Activated CD4-positive, alpha-beta T cell treated with anti-CD3 and anti-CD28 coated beads for 36 hours (primary cell): ENCODE measurements around the gene PTPMT1. TPM values are rescaled to one million over a fixed set of nuclear protein-coding genes. Genes with fewer than 3 reads are reported as not detected.
"Not testable (repeated sequence)": the region's sequence is repeated elsewhere in the genome, so short reads cannot be mapped to it uniquely, and the experiment has no call there.

Source experiments
- ATAC-seq: fragments of 200-7000 bp; cut with Tn5 transposase; one replicate; pipeline ENCODE4 v1.10.0; 2021; ENCODE audit warnings: mild to moderate bottlenecking, moderate library complexity
- CTCF ChIA-PET: fragments of 350-600 bp; sonication (Branson Sonifier 250); formaldehyde crosslinking; loops from one replicate; lab custom pipeline; 2021; ENCODE audit warnings: antibody characterized with exemption; lab: Charles Lee
- POLR2A ChIA-PET: fragments of 350-600 bp; sonication (Branson Sonifier 250); formaldehyde crosslinking; loops from one replicate; lab custom pipeline; 2021; ENCODE audit warnings: antibody characterized with exemption, inconsistent platforms; lab: Charles Lee
- DNase-seq: peaks from one replicate; pipeline ENCODE4 v3.0.0-alpha.2; 2020
- H3K27ac Mint-ChIP-seq: one replicate; pipeline ENCODE4 v1.8.0; 2021; ENCODE audit warnings: mixed read lengths
- H3K27me3 Mint-ChIP-seq: one replicate; pipeline ENCODE4 v1.8.0; 2021; ENCODE audit warnings: mixed read lengths
- H3K36me3 Mint-ChIP-seq: one replicate; pipeline ENCODE4 v1.8.0; 2021; ENCODE audit warnings: low read depth, mixed read lengths
- H3K4me1 Mint-ChIP-seq: one replicate; pipeline ENCODE4 v1.8.0; 2021; ENCODE audit warnings: mixed read lengths
- H3K4me3 Mint-ChIP-seq: one replicate; pipeline ENCODE4 v1.8.0; 2021; ENCODE audit warnings: mild to moderate bottlenecking, moderate library complexity, mixed read lengths
- H3K9me3 Mint-ChIP-seq: one replicate; pipeline ENCODE4 v1.8.0; 2021; ENCODE audit warnings: low read depth, mixed read lengths
- intact Hi-C, 2 experiments: fragments of 100-400 bp; cut with DNase I in 1 of 2; cut with micrococcal nuclease in 1 of 2; formaldehyde crosslinking; loops; one replicate each; pipeline versions ENCODE4 v1.14.2 to v1.15.1; 2022 to 2024; cut with DNase I, micrococcal nuclease
- total RNA-seq, 2 experiments: library from RNA; stranded (reverse); gene quantifications; one replicate each; pipeline ENCODE4 v1.2.3, GENCODE V29; 2021

The PTPMT1 gene
- total RNA-seq, 2 experiments from 2014 or later, result 35.6 to 41.5 TPM

GRCh38 chr11:47564366-47564765 lies 1.0 kb upstream of the PTPMT1 start:
- ChIA-PET CTCF (interaction anchor here (0.6 to 3.0 kb wide), 9 partner anchors 8 to 361 kb away, joined by 3 to 47 read pairs (median 3); partner anchors contain the start of gene CELF1), POLR2A (interaction anchor here (0.6 to 1.2 kb wide), 3 partner anchors 10 to 54 kb away, joined by 3 to 7 read pairs (median 6); no protein-coding TSS in a partner anchor)
- peak overlapping the region; percentile 25 for H3K27ac Mint-ChIP-seq
- ATAC-seq, H3K9me3 Mint-ChIP-seq, intact Hi-C loops, DNase-seq, H3K36me3 Mint-ChIP-seq, H3K27me3 Mint-ChIP-seq: not testable (repeated sequence)
- H3K4me3 Mint-ChIP-seq, result peak overlapping the region; percentile 82
- peaks cover 28% of the 10 kb centered on the region for H3K4me1 Mint-ChIP-seq

DNA sequence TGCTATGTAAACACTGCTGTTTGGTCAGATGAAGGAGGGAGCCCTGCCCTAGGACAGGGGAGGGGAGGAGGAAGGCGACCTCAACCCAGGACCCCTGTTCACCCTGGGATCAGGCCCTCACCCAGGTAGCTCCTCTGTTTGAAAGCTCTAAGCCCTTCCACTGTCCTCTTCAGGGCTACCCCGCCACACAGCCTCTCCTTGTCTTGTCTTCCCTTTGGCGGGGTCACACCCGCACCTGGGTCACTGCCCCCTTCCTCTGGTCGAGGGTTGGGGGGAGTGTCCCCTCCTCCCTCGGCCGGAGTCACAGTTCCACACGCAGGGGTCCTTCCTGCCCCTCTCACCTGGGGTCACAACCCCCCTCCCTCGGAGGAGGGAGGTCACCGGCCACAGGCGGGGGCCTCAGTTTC lies 463 bp upstream of the PTPMT1 start:
- Mint-ChIP-seq H3K4me3 (peak overlapping the region; percentile 82), H3K27me3 (no peaks in the 10 kb centered on the region), H3K9me3 (no peaks in the 10 kb centered on the region), H3K4me1 (peaks cover 28% of the 10 kb centered on the region), H3K36me3 (peaks cover 8% of the 10 kb centered on the region), H3K27ac (peak overlapping the region; percentile 82)
- ChIA-PET POLR2A (interaction anchor here (0.6 to 2.0 kb wide), 5 partner anchors 10 to 55 kb away, joined by 3 to 14 read pairs (median 7); partner anchors contain the start of genes KBTBD4 and NDUFS3), CTCF (interaction anchor here (0.6 to 3.0 kb wide), 9 partner anchors 11 to 361 kb away, joined by 3 to 47 read pairs (median 3); partner anchors contain the start of gene CELF1)
- DNase-seq (no peak), ATAC-seq (no peak)
- intact Hi-C loops, result loop anchor here in 1 of 2 experiments (1.0 kb wide), 3 partner anchors 12 to 77 kb away; partner anchors contain the start of genes CELF1, KBTBD4 and MTCH2

DNA sequence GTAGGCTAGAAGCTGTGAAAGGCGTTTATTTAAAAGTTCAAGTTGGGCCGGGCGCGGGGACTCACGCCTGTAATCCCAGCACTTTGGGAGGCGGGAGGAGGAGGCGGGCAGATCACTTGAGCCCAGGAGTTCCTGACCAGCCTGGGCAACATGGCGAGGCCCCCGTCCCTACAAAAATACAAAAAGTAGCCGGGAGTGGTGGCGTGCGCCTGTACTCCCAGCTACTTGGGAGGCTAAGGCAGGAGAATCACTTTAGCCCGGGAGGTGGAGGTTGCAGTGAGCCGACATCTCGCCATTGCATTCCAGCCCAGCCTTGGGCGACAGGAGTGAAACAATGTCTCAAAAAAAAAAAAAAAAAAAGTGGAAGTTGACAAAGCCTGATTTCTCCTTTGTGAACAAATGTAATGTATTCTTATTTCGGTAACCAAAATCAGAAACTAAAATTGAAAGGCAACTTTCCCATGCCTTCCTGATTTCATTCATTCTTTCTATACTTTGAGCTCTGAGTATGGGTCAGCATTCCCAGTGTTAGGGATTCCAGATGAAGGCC lies 825 bp downstream of the PTPMT1 start:
- Mint-ChIP-seq H3K27ac (peak overlapping the region; percentile 75), H3K4me3 (peak overlapping the region; percentile 82), H3K36me3 (peaks cover 11% of the 10 kb centered on the region), H3K4me1 (peaks cover 28% of the 10 kb centered on the region), H3K27me3 (no peaks in the 10 kb centered on the region), H3K9me3 (no peaks in the 10 kb centered on the region)
- no peak for DNase-seq
- POLR2A ChIA-PET, result interaction anchor here (0.7 to 2.0 kb wide), 3 partner anchors 12 to 282 kb away, joined by 6 to 14 read pairs (median 7); partner anchors contain the start of genes KBTBD4, NDUFS3 and NUP160
- intact Hi-C loops, result no loop called here
- CTCF ChIA-PET, result interaction anchor here (0.8 to 3.0 kb wide), 4 partner anchors 11 to 357 kb away, joined by 3 to 47 read pairs (median 4); partner anchors contain the start of gene CELF1
- no peak for ATAC-seq

DNA sequence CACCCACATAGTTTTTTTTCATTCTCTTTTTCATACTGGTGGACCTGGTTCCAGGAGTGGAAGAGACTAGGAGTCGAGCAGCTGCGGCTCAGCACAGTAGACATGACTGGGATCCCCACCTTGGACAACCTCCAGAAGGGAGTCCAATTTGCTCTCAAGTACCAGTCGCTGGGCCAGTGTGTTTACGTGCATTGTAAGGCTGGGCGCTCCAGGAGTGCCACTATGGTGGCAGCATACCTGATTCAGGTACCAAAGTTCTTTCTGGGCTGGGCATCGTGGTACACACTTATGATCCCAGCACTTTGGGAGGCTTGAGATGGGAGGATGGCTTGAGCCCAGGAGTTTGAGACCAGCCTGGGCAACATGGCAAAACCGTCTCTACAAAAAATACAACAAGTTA lies 4.2 kb downstream of the PTPMT1 start:
- H3K27ac Mint-ChIP-seq, result no peak overlapping the region
- DNase-seq, result no peak
- ChIA-PET POLR2A (no interaction called here), CTCF (interaction anchor here (0.5 to 1.8 kb wide), 4 partner anchors 10 to 60 kb away, joined by 3 to 6 read pairs (median 4); no protein-coding TSS in a partner anchor)
- intact Hi-C loops, result no loop called here
- H3K4me1 Mint-ChIP-seq, result peaks cover 18% of the 10 kb centered on the region
- ATAC-seq, result no peak
- peaks cover 34% of the 10 kb centered on the region for H3K36me3 Mint-ChIP-seq
- no peak overlapping the region for H3K4me3 Mint-ChIP-seq
- H3K9me3 Mint-ChIP-seq, result no peaks in the 10 kb centered on the region
- H3K27me3 Mint-ChIP-seq, result no peaks in the 10 kb centered on the region

DNA sequence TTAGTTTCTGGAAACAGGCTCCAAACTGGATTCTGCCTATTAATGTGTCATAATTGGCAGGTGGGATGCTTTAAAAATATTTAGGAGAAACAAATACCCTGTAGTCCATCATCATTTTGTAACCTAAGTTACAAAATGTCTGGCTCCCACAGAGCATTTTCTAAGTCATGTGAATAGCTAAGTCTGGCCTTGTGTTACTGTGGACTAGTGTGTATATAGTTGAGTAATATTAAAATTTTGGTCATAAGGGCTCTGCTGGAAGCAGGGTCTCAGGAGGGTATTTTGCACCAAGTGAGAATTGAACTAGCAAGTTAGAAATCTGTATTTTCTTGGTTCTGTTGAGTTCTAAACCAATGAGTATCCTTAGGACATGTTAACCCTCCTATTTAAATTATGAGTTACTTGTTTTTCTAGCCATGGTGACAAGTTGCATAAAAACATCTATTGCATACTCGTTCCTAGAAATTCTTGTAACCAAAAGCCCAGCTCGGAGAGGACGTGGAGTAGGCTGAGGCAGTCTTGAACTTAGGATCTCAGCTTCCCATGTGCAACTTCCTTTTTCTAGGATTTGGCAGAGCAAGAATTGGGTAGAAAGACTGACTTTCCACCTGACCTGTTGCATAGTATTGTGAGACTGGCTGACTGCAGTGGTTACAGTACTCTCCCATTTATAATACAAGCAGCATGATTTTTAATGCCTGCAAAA lies 5.4 kb downstream of the PTPMT1 start:
- DNase-seq (no peak), ATAC-seq (no peak)
- Mint-ChIP-seq H3K4me1 (peaks cover 15% of the 10 kb centered on the region), H3K27me3 (no peaks in the 10 kb centered on the region), H3K4me3 (no peak overlapping the region), H3K36me3 (peaks cover 39% of the 10 kb centered on the region), H3K27ac (no peak overlapping the region), H3K9me3 (no peaks in the 10 kb centered on the region)
- ChIA-PET CTCF (interaction anchor here (1.3 to 1.8 kb wide), 2 partner anchors 15 to 17 kb away, joined by 4 to 6 read pairs; partner anchors contain the start of gene CELF1), POLR2A (no interaction called here)
- intact Hi-C loops, result no loop called here

- H3K4me1 Mint-ChIP-seq, result peaks cover 17% of the 10 kb centered on the region
- no peak for DNase-seq
- H3K4me3 Mint-ChIP-seq, result no peak overlapping the region
- ChIA-PET POLR2A (no interaction called here), CTCF (interaction anchor here (0.8 to 1.8 kb wide), 3 partner anchors 16 to 56 kb away, joined by 3 to 6 read pairs (median 4); partner anchors contain the start of gene CELF1)
- no peak for ATAC-seq
- peak overlapping the region; percentile 33 for H3K27ac Mint-ChIP-seq
- no peaks in the 10 kb centered on the region for H3K27me3 Mint-ChIP-seq
- peaks cover 43% of the 10 kb centered on the region for H3K36me3 Mint-ChIP-seq
- intact Hi-C loops, result no loop called here
- no peaks in the 10 kb centered on the region for H3K9me3 Mint-ChIP-seq
These were observed 5.9 kb downstream of the PTPMT1 start for GRCh38 chr11:47571357-47571729.

- no peak overlapping the region for H3K27ac Mint-ChIP-seq
- H3K36me3 Mint-ChIP-seq, result peaks cover 46% of the 10 kb centered on the region
- intact Hi-C loops, result no loop called here
- H3K9me3 Mint-ChIP-seq, result no peaks in the 10 kb centered on the region
- no peak overlapping the region for H3K4me3 Mint-ChIP-seq
- ChIA-PET POLR2A (interaction anchor here (0.6 kb wide), 1 partner anchor 98 kb away, joined by 4 read pairs; no protein-coding TSS in a partner anchor), CTCF (interaction anchor here (0.8 kb wide), 1 partner anchor 57 kb away, joined by 3 read pairs; no protein-coding TSS in a partner anchor)
- peaks cover 15% of the 10 kb centered on the region for H3K4me1 Mint-ChIP-seq
- H3K27me3 Mint-ChIP-seq, result no peaks in the 10 kb centered on the region
- DNase-seq (no peak), ATAC-seq (no peak)
These were observed 6.5 kb downstream of the PTPMT1 start for GRCh38 chr11:47571895-47572294.

GRCh38 chr11:47572715-47573255 lies 7.4 kb downstream of the PTPMT1 start:
- ATAC-seq (no peak), DNase-seq (no peak)
- H3K9me3 Mint-ChIP-seq, result no peaks in the 10 kb centered on the region
- peaks cover 20% of the 10 kb centered on the region for H3K4me1 Mint-ChIP-seq
- ChIA-PET POLR2A (no interaction called here), CTCF (interaction anchor here (0.7 to 1.1 kb wide), 2 partner anchors 9 to 18 kb away, joined by 3 read pairs; no protein-coding TSS in a partner anchor)
- H3K27ac Mint-ChIP-seq, result no peak overlapping the region
- H3K4me3 Mint-ChIP-seq, result no peak overlapping the region
- H3K27me3 Mint-ChIP-seq, result no peaks in the 10 kb centered on the region
- intact Hi-C loops, result no loop called here
- H3K36me3 Mint-ChIP-seq, result peaks cover 50% of the 10 kb centered on the region

GRCh38 chr11:47573321-47573720 lies 7.9 kb downstream of the PTPMT1 start:
- ChIA-PET POLR2A (interaction anchor here (0.5 kb wide), 1 partner anchor 19 kb away, joined by 3 read pairs; no protein-coding TSS in a partner anchor), CTCF (interaction anchor here (0.5 to 1.1 kb wide), 3 partner anchors 11 to 21 kb away, joined by 3 to 4 read pairs (median 3); no protein-coding TSS in a partner anchor)
- Mint-ChIP-seq H3K9me3 (no peaks in the 10 kb centered on the region), H3K27me3 (no peaks in the 10 kb centered on the region), H3K27ac (no peak overlapping the region), H3K36me3 (peaks cover 51% of the 10 kb centered on the region), H3K4me1 (peaks cover 24% of the 10 kb centered on the region), H3K4me3 (no peak overlapping the region)
- ATAC-seq, result no peak
- DNase-seq, result no peak
- intact Hi-C loops, result no loop called here

- intact Hi-C loops, result loop anchor here (1.0 to 5.0 kb wide), 11 partner anchors 12 to 877 kb away; partner anchors contain the start of genes ACP2 (in 1 of the 2), ARFGAP2 (in 1 of the 2), ARHGAP1 (in 1 of the 2) and CELF1 (in 1 of the 2)
- ATAC-seq, result no peak
- Mint-ChIP-seq H3K36me3 (peaks cover 48% of the 10 kb centered on the region), H3K27me3 (no peaks in the 10 kb centered on the region), H3K4me1 (peaks cover 41% of the 10 kb centered on the region), H3K27ac (peak overlapping the region; percentile 93), H3K4me3 (peak overlapping the region; percentile 87), H3K9me3 (no peaks in the 10 kb centered on the region)
- DNase-seq, result no peak
- CTCF ChIA-PET, result interaction anchor here (0.6 to 1.9 kb wide), 8 partner anchors 11 to 336 kb away, joined by 3 to 9 read pairs (median 4); partner anchors contain the start of gene CELF1
- POLR2A ChIA-PET, result interaction anchor here (0.8 to 1.9 kb wide), 3 partner anchors 12 to 26 kb away, joined by 3 to 14 read pairs (median 4); partner anchors contain the start of gene PTPMT1
These were observed 12.2 kb downstream of the PTPMT1 start for GRCh38 chr11:47577460-47578041.
